ENCODE results near the gene ARL6IP1.
"Not testable (repeated sequence)": the region's sequence is repeated elsewhere in the genome, so short reads cannot be mapped to it uniquely, and the experiment has no call there.

GRCh38 chr16:18772171-18772570 is 29.2 kb downstream of the ARL6IP1 start:
- not testable (repeated sequence) for TF ChIP-seq ZNF274 (IDR thresholded peaks at IDR 0.05; ENCODE audit: low read depth, low read length); YY1 (IDR thresholded peaks at IDR 0.05; ENCODE audit: insufficient read depth, insufficient read length); SUZ12 (IDR thresholded peaks at IDR 0.05; ENCODE audit: extremely low read depth, insufficient read depth, insufficient read length)
